Measurements from ENCODE around the gene KCNIP2. TPM values are rescaled to one million over a fixed set of nuclear protein-coding genes. Genes with fewer than 3 reads are reported as not detected.

The KCNIP2 gene
- total RNA-seq, result 10 to 100 TPM in 1 of 4 donors, 1 to 10 TPM in 3; 1.3 to 20.3 (median 4.8) TPM

- DNase-seq (ENCODE audit: low spot score in 2 of 2), result no peak
- 45% methylated on average over 33 of the region's 60 CpGs for WGBS
- Histone ChIP-seq H3K4me3 (peak within 1 kb of the TSS; percentile 35), H3K9me3 (no peaks in the 10 kb centered on the region), H3K27me3 (no peaks in the 10 kb centered on the region), H3K36me3 (peaks cover 24% of the 10 kb centered on the region), H3K4me1 (peaks cover 33% of the 10 kb centered on the region), H3K27ac (no peak within 1 kb of the TSS)
- no peak for TF ChIP-seq EP300 (IDR thresholded peaks at IDR 0.05)
- TF ChIP-seq CTCF (IDR thresholded peaks at IDR 0.05), result peak in 1 of 2 donors; percentile 57
- no peak for TF ChIP-seq POLR2AphosphoS5 (IDR thresholded peaks at IDR 0.05)
- TF ChIP-seq POLR2A (IDR thresholded peaks at IDR 0.05), result no peak
Measured at GRCh38 chr10:101843032-101844021, at the start of gene KCNIP2. Gene KCNIP2, minus strand, starts transcription at chr10:101843800. Its CDS starts 232 bp downstream, at chr10:101843568.

GRCh38 chr10:101892782-101893391 lies 49.3 kb upstream of the KCNIP2 start:
- no peak overlapping the region for H3K27ac ChIP-seq
- H3K4me3 ChIP-seq, result no peak overlapping the region
- H3K27me3 ChIP-seq, result no peaks in the 10 kb centered on the region
- 71% methylated on average over 4 of the region's 4 CpGs for WGBS
- DNase-seq (ENCODE audit: low spot score in 2 of 2), result no peak
- peaks cover 8% of the 10 kb centered on the region for H3K36me3 ChIP-seq
- no peaks in the 10 kb centered on the region for H3K4me1 ChIP-seq
- TF ChIP-seq EP300 (IDR thresholded peaks at IDR 0.05), result no peak
- no peak for TF ChIP-seq CTCF (IDR thresholded peaks at IDR 0.05)
- no peak for TF ChIP-seq POLR2A (IDR thresholded peaks at IDR 0.05)
- no peak for TF ChIP-seq POLR2AphosphoS5 (IDR thresholded peaks at IDR 0.05)
- no peaks in the 10 kb centered on the region for H3K9me3 ChIP-seq

- Histone ChIP-seq H3K4me1 (no peaks in the 10 kb centered on the region), H3K27ac (no peak overlapping the region), H3K9me3 (no peaks in the 10 kb centered on the region), H3K36me3 (peaks cover 10% of the 10 kb centered on the region), H3K4me3 (no peak overlapping the region), H3K27me3 (no peaks in the 10 kb centered on the region)
- TF ChIP-seq POLR2AphosphoS5 (IDR thresholded peaks at IDR 0.05) (no peak), EP300 (IDR thresholded peaks at IDR 0.05) (no peak), CTCF (IDR thresholded peaks at IDR 0.05) (peak; percentile 17 to 65)
- WGBS, result 67% methylated on average over 5 of the region's 5 CpGs
- no peak for DNase-seq (ENCODE audit: low spot score in 2 of 2)
Measured at GRCh38 chr10:101889256-101890210, 45.9 kb upstream of the KCNIP2 start.

- WGBS, result 93% methylated on average over 2 of the region's 2 CpGs
- no peak overlapping the region for H3K27ac ChIP-seq
- no peak overlapping the region for H3K4me3 ChIP-seq
- peaks cover 10% of the 10 kb centered on the region for H3K36me3 ChIP-seq
- no peak for TF ChIP-seq CTCF (IDR thresholded peaks at IDR 0.05)
- no peak for TF ChIP-seq POLR2A (IDR thresholded peaks at IDR 0.05)
- no peak for TF ChIP-seq POLR2AphosphoS5 (IDR thresholded peaks at IDR 0.05)
- no peak for TF ChIP-seq EP300 (IDR thresholded peaks at IDR 0.05)
- no peaks in the 10 kb centered on the region for H3K4me1 ChIP-seq
- no peaks in the 10 kb centered on the region for H3K9me3 ChIP-seq
- DNase-seq (ENCODE audit: low spot score in 2 of 2), result no peak
- H3K27me3 ChIP-seq, result no peaks in the 10 kb centered on the region
Measured at GRCh38 chr10:101888251-101888949, 44.8 kb upstream of the KCNIP2 start.
